Smooth muscle cell (in vitro differentiated cells): ENCODE measurements around the gene ARHGAP26. TPM values are rescaled to one million over a fixed set of nuclear protein-coding genes. Genes with fewer than 3 reads are reported as not detected.
A peak's percentile ranks its signal among the peaks of the same experiment; 100 is the strongest.

Source experiments
- DNase-seq: peaks from one replicate; lab custom pipeline; 2025; ENCODE audit not compliant: unreplicated experiment; lab: John Stamatoyannopoulos, UW
- H2AFZ ChIP-seq: fragments of 200-600 bp; sonication (generic); 2 replicates; pipeline ENCODE4 v1.6.0; 2016; ENCODE audit warnings: antibody characterized with exemption, low read depth, mild to moderate bottlenecking
- H3F3A ChIP-seq: fragments of 200-600 bp; sonication (generic); 2 replicates; pipeline ENCODE4 v1.6.0; 2017; ENCODE audit warnings: antibody characterized with exemption, low read depth
- H3K27ac ChIP-seq: fragments of 200-600 bp; sonication (generic); 2 replicates; pipeline ENCODE4 v1.5.1; 2016; ENCODE audit warnings: low read depth, mild to moderate bottlenecking
- H3K27me3 ChIP-seq: fragments of 200-600 bp; sonication (generic); 2 replicates; pipeline ENCODE4 v1.6.1; 2016; ENCODE audit warnings: low read depth, mild to moderate bottlenecking
- H3K36me3 ChIP-seq: fragments of 200-600 bp; sonication (generic); 2 replicates; pipeline ENCODE4 v1.5.1; 2016; ENCODE audit warnings: low read depth
- H3K4me1 ChIP-seq: fragments of 200-600 bp; sonication (generic); 2 replicates; pipeline ENCODE4 v1.5.1; 2016; ENCODE audit warnings: low read depth
- H3K4me2 ChIP-seq: fragments of 200-600 bp; sonication (generic); 2 replicates; pipeline ENCODE4 v1.6.0; 2016; ENCODE audit warnings: mild to moderate bottlenecking
- H3K4me3 ChIP-seq: fragments of 200-600 bp; sonication (generic); 2 replicates; pipeline ENCODE4 v1.5.1; 2016; ENCODE audit warnings: mild to moderate bottlenecking
- H3K79me2 ChIP-seq: fragments of 200-600 bp; sonication (generic); 2 replicates; pipeline ENCODE4 v1.6.0; 2016; ENCODE audit warnings: low read depth, mild to moderate bottlenecking
- H3K9ac ChIP-seq: fragments of 200-600 bp; sonication (generic); 2 replicates; pipeline ENCODE4 v1.6.0; 2016; ENCODE audit warnings: low read depth
- H3K9me3 ChIP-seq: fragments of 200-600 bp; sonication (generic); replicated peaks from 2 replicates; pipeline ENCODE4 v1.5.1; 2016; ENCODE audit warnings: low read depth
- H4K20me1 ChIP-seq: fragments of 200-600 bp; sonication (generic); 2 replicates; pipeline ENCODE4 v1.6.0; 2016; ENCODE audit warnings: low read depth
- CTCF ChIP-seq: fragments of 200-600 bp; sonication (generic); IDR thresholded peaks from 2 replicates; pipeline ENCODE4 v1.5.1; 2017; ENCODE audit warnings: borderline replicate concordance, mild to moderate bottlenecking, antibody characterized with exemption; ENCODE audit not compliant: insufficient read depth, poor library complexity, severe bottlenecking
- WGBS: methylation state at CpG from one replicate; pipeline ENCODE4 v1.1.7; 2016; ENCODE audit warnings: low lambda C conversion rate; 5-methylcytosine and 5-hydroxymethylcytosine counted together
- polyA plus RNA-seq: library from polyadenylated mRNA; unstranded; fragments of >200 nt; fragmentation: Nextera tagmentation; extraction: Ambion mirVana; gene quantifications from 2 replicates; pipeline ENCODE4 v1.2.1, GENCODE V29; 2016
- total RNA-seq: library from RNA; depleted of rRNA; stranded (reverse); fragments of >200 nt; gene quantifications from 2 replicates; pipeline ENCODE4 v1.2.3, GENCODE V29; 2014

Gene ARHGAP26
- total and polyA plus RNA-seq, 2 experiments from 2014 or later: 2.2 to 5.1 TPM

DNA sequence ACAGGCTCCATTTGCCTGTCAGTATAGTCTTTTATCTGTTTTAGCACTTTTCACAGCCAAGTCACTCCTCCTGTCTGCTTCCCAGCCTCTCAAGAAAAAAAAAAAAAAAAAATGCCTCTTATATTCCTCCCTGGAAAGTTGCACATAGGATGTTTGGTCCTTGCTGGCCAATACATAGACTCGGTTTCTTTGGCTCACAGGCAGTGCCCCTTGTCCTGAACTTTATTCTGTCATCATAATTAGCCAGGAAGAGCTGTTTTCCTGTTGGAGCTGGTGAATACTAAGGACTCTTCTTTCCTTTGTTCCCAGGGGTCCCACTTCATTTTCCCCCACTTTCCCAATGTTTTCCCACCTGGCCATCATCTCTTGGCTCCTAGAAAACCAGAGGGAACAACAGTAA, 442.1 kb downstream of the ARHGAP26 start:
- H3K79me2 ChIP-seq: no peaks in the 10 kb centered on the region
- no peak overlapping the region for H3K4me2 ChIP-seq
- DNase-seq: no peak
- H3K27me3 ChIP-seq: no peaks in the 10 kb centered on the region
- no peak overlapping the region for H3K9ac ChIP-seq
- H4K20me1 ChIP-seq: no peaks in the 10 kb centered on the region
- H3K4me1 ChIP-seq: peaks cover 23% of the 10 kb centered on the region
- TF ChIP-seq CTCF: no peak
- H3K4me3 ChIP-seq: no peak overlapping the region
- 90% methylated on average over 1 of the region's 1 CpG for WGBS
- peaks cover 6% of the 10 kb centered on the region for H3F3A ChIP-seq
- H3K27ac ChIP-seq: no peak overlapping the region
- H3K36me3 ChIP-seq: no peaks in the 10 kb centered on the region
- no peaks in the 10 kb centered on the region for H3K9me3 ChIP-seq
- H2AFZ ChIP-seq: no peak overlapping the region

DNA sequence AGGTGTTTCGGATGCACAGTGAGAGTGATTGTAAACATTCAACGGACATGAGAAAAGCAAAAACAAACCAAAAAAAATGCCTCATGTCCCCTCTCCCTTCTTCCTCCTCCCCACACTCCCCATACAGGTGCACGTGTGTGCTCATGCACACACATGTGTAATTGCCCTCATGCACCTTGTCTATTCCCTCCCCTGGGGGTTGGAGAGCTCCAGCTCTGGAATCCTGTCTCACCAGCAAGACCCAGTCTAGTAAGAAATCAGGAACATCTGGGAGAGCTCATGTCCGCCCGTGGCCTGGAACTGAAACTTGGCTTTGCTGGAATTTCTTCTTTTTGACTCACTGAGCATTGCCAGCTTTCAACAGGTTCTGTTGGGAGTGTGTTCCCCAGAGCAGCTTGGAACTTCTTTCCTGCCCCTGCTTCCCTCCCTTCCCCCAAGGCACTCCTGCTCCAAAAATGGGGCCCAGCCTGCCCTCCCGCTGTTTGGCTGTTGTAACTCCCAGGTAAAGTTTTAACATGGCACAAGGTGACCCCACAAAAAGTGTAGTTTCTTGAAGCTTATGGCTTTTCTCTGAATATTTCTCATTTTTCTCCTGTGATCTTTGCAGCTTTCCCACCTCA, 443.2 kb downstream of the ARHGAP26 start:
- no peak for TF ChIP-seq CTCF
- WGBS: 53% methylated on average over 6 of the region's 6 CpGs
- Histone ChIP-seq H3K36me3 (no peaks in the 10 kb centered on the region), H3K4me2 (peak overlapping the region; percentile 80), H3K27ac (peak overlapping the region; percentile 92), H3K4me1 (peaks cover 25% of the 10 kb centered on the region), H4K20me1 (no peaks in the 10 kb centered on the region), H3K9me3 (no peaks in the 10 kb centered on the region), H3K4me3 (no peak overlapping the region), H2AFZ (no peak overlapping the region), H3K27me3 (no peaks in the 10 kb centered on the region), H3K79me2 (no peaks in the 10 kb centered on the region), H3F3A (peaks cover 6% of the 10 kb centered on the region), H3K9ac (peak overlapping the region; percentile 76)
- DNase-seq: no peak

- Histone ChIP-seq H3K4me3 (no peak overlapping the region), H3K27ac (peak overlapping the region; percentile 92), H4K20me1 (no peaks in the 10 kb centered on the region), H2AFZ (no peak overlapping the region), H3K4me2 (peak overlapping the region; percentile 80), H3K27me3 (no peaks in the 10 kb centered on the region), H3K9me3 (no peaks in the 10 kb centered on the region), H3K36me3 (no peaks in the 10 kb centered on the region), H3K79me2 (no peaks in the 10 kb centered on the region), H3K9ac (peak overlapping the region; percentile 76), H3K4me1 (peaks cover 25% of the 10 kb centered on the region), H3F3A (peaks cover 6% of the 10 kb centered on the region)
- no peak for DNase-seq
- WGBS: 22% methylated on average over 12 of the region's 12 CpGs
- no peak for TF ChIP-seq CTCF
Observed at GRCh38 chr5:143213851-143214363, 443.7 kb downstream of the ARHGAP26 start.

- no peak for TF ChIP-seq CTCF
- Histone ChIP-seq H3K36me3 (no peaks in the 10 kb centered on the region), H3K27ac (peak overlapping the region; percentile 92), H3K4me3 (no peak overlapping the region), H3K4me2 (peak overlapping the region; percentile 80), H2AFZ (no peak overlapping the region), H4K20me1 (no peaks in the 10 kb centered on the region), H3K9me3 (no peaks in the 10 kb centered on the region), H3K4me1 (peaks cover 25% of the 10 kb centered on the region), H3K79me2 (no peaks in the 10 kb centered on the region), H3K27me3 (no peaks in the 10 kb centered on the region), H3F3A (peaks cover 6% of the 10 kb centered on the region), H3K9ac (no peak overlapping the region)
- DNase-seq: no peak
- 82% methylated on average over 4 of the region's 4 CpGs for WGBS
Observed at GRCh38 chr5:143214458-143214857, 444.3 kb downstream of the ARHGAP26 start.
